Left renal cortex interstitium (tissue), 4 donors: ENCODE measurements around the gene TMEM191C. TPM values are rescaled to one million over a fixed set of nuclear protein-coding genes. Genes with fewer than 3 reads are reported as not detected.
"Not testable (repeated sequence)": the region's sequence is repeated elsewhere in the genome, so short reads cannot be mapped to it uniquely, and the experiment has no call there.

ENCODE experiments used
- DNase-seq, 4 donors: peaks; one replicate each; pipeline ENCODE4 v3.0.0-alpha.2; 2013; ENCODE audit warnings: low read depth in 4 of 4, low spot score in 2 of 4, missing footprints in 1 of 4
- polyA plus RNA-seq, 4 donors: library from polyadenylated mRNA; unstranded; fragments of 120-200 nt; gene quantifications; one replicate each; pipeline ENCODE4 v1.2.1, GENCODE V29; 2013; ENCODE audit not compliant: insufficient read length in 4 of 4

Gene TMEM191C
- polyA plus RNA-seq: 1 to 10 TPM in 3 of 4 donors, under 1 TPM in 1; 0.59 to 2.4 (median 1.9) TPM

GRCh38 chr22:21467337-21468193, at the start of gene TMEM191C:
Gene TMEM191C (plus strand): TSS chr22:21467387. CDS start chr22:21467460, 73 bp downstream.
- DNase-seq: not testable (repeated sequence)

- not testable (repeated sequence) for DNase-seq
Observed at GRCh38 chr22:21417853-21418252, 49.3 kb upstream of the TMEM191C start.

- DNase-seq: not testable (repeated sequence)
Observed at GRCh38 chr22:21418974-21419638, 48.1 kb upstream of the TMEM191C start.

- DNase-seq: not testable (repeated sequence)
Observed at GRCh38 chr22:21420180-21420763, 46.9 kb upstream of the TMEM191C start.

GRCh38 chr22:21424084-21424709, 43.0 kb upstream of the TMEM191C start:
- DNase-seq: not testable (repeated sequence)

GRCh38 chr22:21434378-21435233, 32.6 kb upstream of the TMEM191C start:
- DNase-seq: not testable (repeated sequence)

GRCh38 chr22:21435998-21436810, 31.0 kb upstream of the TMEM191C start:
- not testable (repeated sequence) for DNase-seq

- DNase-seq: not testable (repeated sequence)
Observed at GRCh38 chr22:21438013-21438412, 29.2 kb upstream of the TMEM191C start.

GRCh38 chr22:21440018-21440636, 27.1 kb upstream of the TMEM191C start:
- not testable (repeated sequence) for DNase-seq

- not testable (repeated sequence) for DNase-seq
Observed at GRCh38 chr22:21440676-21441075, 26.5 kb upstream of the TMEM191C start.

GRCh38 chr22:21441170-21441569, 26.0 kb upstream of the TMEM191C start:
- DNase-seq: not testable (repeated sequence)

GRCh38 chr22:21442123-21442522, 25.1 kb upstream of the TMEM191C start:
- DNase-seq: not testable (repeated sequence)

- not testable (repeated sequence) for DNase-seq
Observed at GRCh38 chr22:21442646-21443045, 24.5 kb upstream of the TMEM191C start.

- DNase-seq: no peak
Observed at GRCh38 chr22:21443057-21443734, 24.0 kb upstream of the TMEM191C start.

- no peak for DNase-seq
Observed at GRCh38 chr22:21443735-21444421, 23.3 kb upstream of the TMEM191C start.

- DNase-seq: no peak
Observed at GRCh38 chr22:21444701-21445436, 22.3 kb upstream of the TMEM191C start.
